ENCODE data around the gene PTK6.
A peak's percentile ranks its signal among the peaks of the same experiment; 100 is the strongest.

PTK6 gene

DNA sequence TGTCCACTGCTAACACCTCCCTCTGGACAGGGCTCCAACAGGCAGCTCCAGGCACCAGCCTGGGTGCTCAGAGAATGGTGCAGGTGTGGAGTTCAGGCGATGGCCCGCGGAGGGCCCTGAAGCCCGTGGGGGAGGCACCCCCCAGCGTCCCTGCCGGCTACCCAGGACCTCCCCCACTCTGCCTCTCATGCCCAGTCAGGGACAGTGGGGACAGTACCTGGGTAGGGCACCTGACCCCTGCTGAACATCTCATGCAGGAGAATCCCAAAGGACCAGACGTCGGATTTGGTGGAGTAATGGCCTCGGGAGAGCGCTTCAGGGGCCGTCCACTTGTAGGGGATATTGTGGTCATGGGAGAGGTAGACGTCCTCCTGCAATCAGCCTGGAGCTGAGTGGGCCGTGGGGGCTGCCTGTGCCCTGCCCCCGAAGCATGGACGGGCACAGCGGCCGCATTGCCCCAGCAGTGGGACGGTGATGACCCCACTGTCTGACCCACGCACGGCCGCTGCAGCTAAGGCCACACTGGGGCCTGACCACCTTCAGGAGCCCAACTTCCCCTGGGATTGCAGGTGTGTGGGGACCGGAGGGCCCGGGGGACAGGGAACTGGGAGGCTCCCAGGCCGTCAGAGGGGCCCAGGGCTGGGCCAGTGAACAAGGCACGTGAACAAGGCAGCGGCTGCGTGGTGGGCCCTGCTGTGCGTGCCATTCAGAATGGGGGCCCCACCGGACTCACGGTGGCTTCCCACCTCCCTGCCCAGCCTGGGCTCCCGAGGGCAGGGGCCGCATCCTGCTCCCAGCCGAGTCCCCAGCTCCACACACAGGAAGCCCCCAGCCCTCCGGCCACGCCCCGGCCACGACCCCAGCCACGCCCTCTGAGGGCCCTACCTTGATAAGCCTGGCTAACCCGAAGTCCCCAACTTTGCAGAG lies 7.1 kb downstream of the PTK6 start:
- H3K27ac ChIP-seq (ENCODE audit: low read length) = no peak overlapping the region
- no peaks in the 10 kb centered on the region for H3K27me3 ChIP-seq (ENCODE audit: low read depth, low read length)

DNA sequence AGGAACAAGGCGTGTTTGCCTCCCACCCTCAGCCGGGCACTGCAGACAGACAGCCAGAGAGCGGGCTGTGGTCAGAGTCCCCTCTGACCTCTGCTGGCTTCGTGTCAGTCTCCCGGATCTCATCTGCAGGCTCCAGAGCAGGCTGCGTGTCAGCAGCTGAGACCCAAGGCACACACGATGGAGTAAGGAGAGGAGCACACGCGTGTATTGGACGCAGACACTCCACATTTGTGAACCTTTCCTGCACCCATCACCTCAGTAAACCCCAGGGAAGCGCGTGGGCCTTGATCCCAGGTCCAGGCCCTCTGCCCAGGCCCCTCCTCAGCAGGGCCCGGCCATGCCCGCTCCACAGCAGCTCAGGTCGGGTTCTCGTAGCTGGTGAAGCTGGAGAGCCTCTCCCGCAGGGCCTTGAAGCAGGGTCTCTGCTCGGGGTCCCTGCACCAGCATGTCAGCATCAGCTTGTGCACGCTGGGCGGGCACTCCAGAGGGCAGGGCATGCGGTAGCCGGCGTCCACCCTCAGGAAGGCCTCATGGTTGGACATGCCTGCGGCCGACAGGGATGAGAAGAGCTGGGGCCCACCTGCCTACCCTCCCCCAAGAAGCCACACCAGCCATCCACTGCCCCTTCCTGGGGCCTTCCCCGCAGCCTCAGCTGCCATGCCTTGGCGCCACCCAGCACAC lies 7.9 kb downstream of the PTK6 start:
- no peak overlapping the region for H3K4me3 ChIP-seq (ENCODE audit: low read depth in 1 of 2, low read length in 2 of 2)
- no peak overlapping the region for H3K27ac ChIP-seq (ENCODE audit: low read length)
- no peaks in the 10 kb centered on the region for H3K9me3 ChIP-seq (ENCODE audit: control insufficient read depth in 1 of 2, low read length in 2 of 2)
- H3K36me3 ChIP-seq (ENCODE audit: control insufficient read depth in 1 of 2, insufficient read depth in 2 of 2, low read length in 2 of 2) = no peaks in the 10 kb centered on the region
- no peaks in the 10 kb centered on the region for H3K27me3 ChIP-seq (ENCODE audit: low read depth, low read length)
- H3K4me1 ChIP-seq (ENCODE audit: control insufficient read depth in 1 of 2, insufficient read depth in 2 of 2, low read length in 2 of 2) = no peaks in the 10 kb centered on the region

More for the DNA sequence above, 7.1 kb downstream of the PTK6 start:
- H3K4me3 ChIP-seq (ENCODE audit: low read depth in 1 of 2, low read length in 2 of 2) = no peak overlapping the region
- H3K4me1 ChIP-seq (ENCODE audit: control insufficient read depth in 1 of 2, insufficient read depth in 2 of 2, low read length in 2 of 2) = no peaks in the 10 kb centered on the region
- H3K9me3 ChIP-seq (ENCODE audit: control insufficient read depth in 1 of 2, low read length in 2 of 2) = no peaks in the 10 kb centered on the region
- H3K36me3 ChIP-seq (ENCODE audit: control insufficient read depth in 1 of 2, insufficient read depth in 2 of 2, low read length in 2 of 2) = no peaks in the 10 kb centered on the region

DNA sequence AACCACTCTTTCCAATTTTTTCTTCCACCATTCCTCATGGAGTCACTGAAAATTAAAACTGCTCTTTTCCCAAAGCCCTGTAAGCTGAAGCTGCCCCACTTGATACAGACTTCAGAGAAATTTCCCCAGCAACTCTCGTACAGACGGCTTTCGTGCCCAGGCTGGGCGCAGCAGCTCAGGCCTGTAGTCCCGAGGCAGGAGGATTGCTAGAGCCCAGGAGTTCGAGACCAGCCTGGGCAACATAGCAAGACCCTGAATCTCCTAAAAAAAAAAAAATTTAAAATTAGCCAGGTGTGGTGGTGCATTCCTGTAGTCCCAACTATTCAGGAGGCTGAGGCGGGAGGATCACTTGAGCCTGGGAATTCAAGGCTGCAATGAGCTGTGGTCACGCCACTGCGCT lies 10.0 kb downstream of the PTK6 start:
- no peaks in the 10 kb centered on the region for H3K27me3 ChIP-seq (ENCODE audit: low read depth, low read length)
- no peak overlapping the region for H3K27ac ChIP-seq (ENCODE audit: low read length)
- no peaks in the 10 kb centered on the region for H3K9me3 ChIP-seq (ENCODE audit: control insufficient read depth in 1 of 2, low read length in 2 of 2)
- no peak overlapping the region for H3K4me3 ChIP-seq (ENCODE audit: low read depth in 1 of 2, low read length in 2 of 2)
- H3K36me3 ChIP-seq (ENCODE audit: control insufficient read depth in 1 of 2, insufficient read depth in 2 of 2, low read length in 2 of 2) = peaks cover 0 to 6% of the 10 kb centered on the region in 2 donors
- peaks cover 0 to 5% of the 10 kb centered on the region in 2 donors for H3K4me1 ChIP-seq (ENCODE audit: control insufficient read depth in 1 of 2, insufficient read depth in 2 of 2, low read length in 2 of 2)

DNA sequence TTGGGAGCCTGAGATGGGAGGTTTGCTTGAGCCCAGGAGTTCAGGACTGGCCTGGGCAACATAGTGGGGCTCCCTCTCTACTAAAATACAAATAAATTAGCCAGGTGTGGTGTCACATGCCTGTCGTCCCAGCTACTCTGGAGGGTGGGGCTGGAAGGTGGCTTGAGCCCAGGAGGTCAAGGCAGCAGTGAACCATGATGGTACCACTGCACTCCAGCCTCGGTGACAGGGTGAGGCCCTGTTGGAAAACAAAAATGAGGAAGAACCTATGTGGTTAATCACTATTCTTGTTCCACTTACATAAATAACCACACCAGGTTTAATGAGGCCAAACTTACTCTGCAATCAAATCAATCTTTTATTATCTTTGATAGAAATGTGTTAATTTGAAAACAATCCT lies 11.2 kb downstream of the PTK6 start:
- Histone ChIP-seq H3K36me3 (ENCODE audit: control insufficient read depth in 1 of 2, insufficient read depth in 2 of 2, low read length in 2 of 2) (peaks cover 0 to 6% of the 10 kb centered on the region in 2 donors), H3K4me1 (ENCODE audit: control insufficient read depth in 1 of 2, insufficient read depth in 2 of 2, low read length in 2 of 2) (peaks cover 0 to 14% of the 10 kb centered on the region in 2 donors), H3K27ac (ENCODE audit: low read length) (no peak overlapping the region), H3K27me3 (ENCODE audit: low read depth, low read length) (no peaks in the 10 kb centered on the region), H3K9me3 (ENCODE audit: control insufficient read depth in 1 of 2, low read length in 2 of 2) (no peaks in the 10 kb centered on the region), H3K4me3 (ENCODE audit: low read depth in 1 of 2, low read length in 2 of 2) (no peak overlapping the region)

DNA sequence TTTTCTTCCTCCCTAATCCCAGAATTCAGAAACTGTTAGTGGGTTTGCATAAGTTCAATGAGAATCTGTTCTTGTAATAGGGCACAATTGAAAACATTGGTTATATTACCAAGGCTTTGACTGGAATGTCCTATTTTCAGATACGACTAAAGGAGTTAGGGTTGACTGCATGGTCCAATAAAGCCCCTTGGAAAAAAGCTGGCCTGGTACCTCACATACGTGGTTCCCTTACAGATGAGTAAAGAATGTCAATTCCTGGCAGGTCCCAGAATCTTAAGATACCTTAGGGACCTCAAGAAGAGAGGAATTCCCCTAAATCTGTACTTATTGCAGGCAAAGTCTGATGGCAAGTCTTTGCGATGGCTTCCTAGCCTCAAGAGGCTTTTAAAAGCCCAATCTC lies 12.0 kb downstream of the PTK6 start:
- Histone ChIP-seq H3K36me3 (ENCODE audit: control insufficient read depth in 1 of 2, insufficient read depth in 2 of 2, low read length in 2 of 2) (peaks cover 0 to 6% of the 10 kb centered on the region in 2 donors), H3K4me3 (ENCODE audit: low read depth in 1 of 2, low read length in 2 of 2) (no peak overlapping the region), H3K27me3 (ENCODE audit: low read depth, low read length) (no peaks in the 10 kb centered on the region), H3K9me3 (ENCODE audit: control insufficient read depth in 1 of 2, low read length in 2 of 2) (no peaks in the 10 kb centered on the region), H3K4me1 (ENCODE audit: control insufficient read depth in 1 of 2, insufficient read depth in 2 of 2, low read length in 2 of 2) (peaks cover 0 to 14% of the 10 kb centered on the region in 2 donors), H3K27ac (ENCODE audit: low read length) (no peak overlapping the region)

DNA sequence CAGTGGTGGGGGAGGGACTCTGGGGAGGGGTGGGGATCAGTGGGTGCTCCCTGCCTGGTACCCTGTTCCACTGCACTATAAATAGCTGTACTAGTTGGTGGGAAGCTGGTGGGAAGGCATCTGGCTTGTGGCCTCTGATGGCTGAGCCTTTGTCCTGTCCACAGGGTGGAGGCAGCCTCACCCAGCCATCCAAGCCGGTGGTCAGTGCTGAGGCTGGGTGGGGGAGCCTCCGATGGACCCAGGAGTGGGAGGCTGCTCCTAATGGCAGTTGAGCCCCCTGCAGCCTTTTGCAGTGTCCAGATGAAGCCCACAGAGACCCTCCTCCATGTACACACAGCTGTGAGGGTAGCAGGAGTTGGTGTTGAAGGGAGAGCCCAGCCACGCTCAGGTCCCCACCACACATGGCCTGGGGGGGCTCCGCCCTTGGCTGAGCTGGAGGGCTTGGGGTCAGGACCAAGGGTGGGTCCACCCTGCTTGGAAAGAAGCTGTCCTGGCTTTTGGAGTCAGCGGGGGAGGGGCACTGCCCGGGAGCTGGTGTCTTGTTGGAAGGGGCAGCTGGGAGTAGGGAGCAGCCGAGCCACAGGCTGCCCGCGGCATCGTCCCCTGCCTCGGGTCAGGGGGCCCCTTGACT lies 14.1 kb downstream of the PTK6 start:
- Histone ChIP-seq H3K36me3 (ENCODE audit: control insufficient read depth in 1 of 2, insufficient read depth in 2 of 2, low read length in 2 of 2) (peaks cover 0 to 6% of the 10 kb centered on the region in 2 donors), H3K27me3 (ENCODE audit: low read depth, low read length) (peaks cover 4% of the 10 kb centered on the region), H3K9me3 (ENCODE audit: control insufficient read depth in 1 of 2, low read length in 2 of 2) (no peaks in the 10 kb centered on the region), H3K27ac (ENCODE audit: low read length) (no peak overlapping the region), H3K4me1 (ENCODE audit: control insufficient read depth in 1 of 2, insufficient read depth in 2 of 2, low read length in 2 of 2) (peaks cover 0 to 17% of the 10 kb centered on the region in 2 donors), H3K4me3 (ENCODE audit: low read depth in 1 of 2, low read length in 2 of 2) (peak overlapping the region in 1 of 2 donors; percentile 19)

DNA sequence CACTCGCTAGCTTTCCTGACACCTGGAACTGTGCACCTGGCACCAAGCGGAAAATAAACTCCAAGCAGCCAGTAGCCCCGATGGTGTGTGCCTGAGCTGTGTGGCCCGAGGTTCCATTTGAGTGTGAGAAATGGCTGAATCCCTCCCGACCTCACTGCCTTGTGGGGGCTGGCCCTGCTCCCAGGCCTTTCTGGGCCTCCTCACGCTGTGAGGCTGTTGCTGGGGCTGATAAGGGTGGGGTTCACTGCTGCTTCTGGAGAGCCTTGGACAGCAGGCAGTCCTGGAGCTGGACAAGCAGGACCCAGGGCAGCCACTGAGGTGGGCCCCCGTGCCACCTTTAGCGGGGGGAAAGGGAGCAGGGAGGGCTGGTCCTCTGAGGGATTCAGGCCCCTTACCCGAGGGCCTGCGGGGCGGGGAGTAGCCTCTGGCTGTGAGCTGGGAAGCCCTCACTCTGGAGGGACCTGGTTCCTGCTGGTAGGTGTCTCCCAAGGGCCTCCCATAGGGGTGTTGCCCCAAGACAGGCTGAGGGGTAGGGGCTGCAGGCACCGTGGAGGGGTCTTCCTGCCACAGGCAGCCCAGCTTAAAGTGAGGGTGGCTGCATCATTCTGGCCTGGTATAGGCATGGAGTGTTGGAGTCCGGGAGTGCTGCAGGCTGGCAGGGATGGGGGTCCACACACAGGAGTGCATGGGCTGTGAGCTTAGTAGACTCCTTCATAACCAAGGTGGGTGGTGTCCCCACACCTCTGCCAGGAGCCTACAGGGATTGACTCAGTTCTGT lies 14.9 kb downstream of the PTK6 start:
- Histone ChIP-seq H3K9me3 (ENCODE audit: control insufficient read depth in 1 of 2, low read length in 2 of 2) (no peaks in the 10 kb centered on the region), H3K36me3 (ENCODE audit: control insufficient read depth in 1 of 2, insufficient read depth in 2 of 2, low read length in 2 of 2) (peaks cover 0 to 6% of the 10 kb centered on the region in 2 donors), H3K27me3 (ENCODE audit: low read depth, low read length) (peaks cover 4% of the 10 kb centered on the region), H3K4me3 (ENCODE audit: low read depth in 1 of 2, low read length in 2 of 2) (peak overlapping the region in 1 of 2 donors; percentile 2), H3K27ac (ENCODE audit: low read length) (no peak overlapping the region), H3K4me1 (ENCODE audit: control insufficient read depth in 1 of 2, insufficient read depth in 2 of 2, low read length in 2 of 2) (peaks cover 0 to 17% of the 10 kb centered on the region in 2 donors)

DNA sequence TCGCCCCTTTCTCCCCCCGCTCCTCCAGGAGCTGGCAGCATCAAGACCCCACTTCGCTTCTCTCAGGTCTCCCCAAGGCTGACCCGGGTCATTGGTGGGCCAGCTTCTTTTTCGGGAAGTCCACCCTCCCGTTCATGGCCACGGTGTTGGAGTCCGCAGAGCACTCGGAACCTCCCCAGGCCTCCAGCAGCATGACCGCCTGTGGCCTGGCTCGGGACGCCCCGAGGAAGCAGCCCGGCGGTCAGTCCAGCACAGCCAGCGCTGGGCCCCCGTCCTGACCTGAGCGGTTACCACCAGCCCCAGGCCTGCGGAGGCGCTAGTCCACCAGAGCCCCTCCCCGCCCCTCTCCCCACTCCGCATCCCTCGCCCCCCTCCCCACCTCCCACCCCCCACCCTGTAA lies 15.6 kb downstream of the PTK6 start:
- H3K4me3 ChIP-seq (ENCODE audit: low read depth in 1 of 2, low read length in 2 of 2) = peak overlapping the region; percentile 74 to 89
- peaks cover 0 to 6% of the 10 kb centered on the region in 2 donors for H3K36me3 ChIP-seq (ENCODE audit: control insufficient read depth in 1 of 2, insufficient read depth in 2 of 2, low read length in 2 of 2)
- peaks cover 4% of the 10 kb centered on the region for H3K27me3 ChIP-seq (ENCODE audit: low read depth, low read length)
- H3K4me1 ChIP-seq (ENCODE audit: control insufficient read depth in 1 of 2, insufficient read depth in 2 of 2, low read length in 2 of 2) = peaks cover 0 to 17% of the 10 kb centered on the region in 2 donors
- peak overlapping the region; percentile 72 for H3K27ac ChIP-seq (ENCODE audit: low read length)
- no peaks in the 10 kb centered on the region for H3K9me3 ChIP-seq (ENCODE audit: control insufficient read depth in 1 of 2, low read length in 2 of 2)

DNA sequence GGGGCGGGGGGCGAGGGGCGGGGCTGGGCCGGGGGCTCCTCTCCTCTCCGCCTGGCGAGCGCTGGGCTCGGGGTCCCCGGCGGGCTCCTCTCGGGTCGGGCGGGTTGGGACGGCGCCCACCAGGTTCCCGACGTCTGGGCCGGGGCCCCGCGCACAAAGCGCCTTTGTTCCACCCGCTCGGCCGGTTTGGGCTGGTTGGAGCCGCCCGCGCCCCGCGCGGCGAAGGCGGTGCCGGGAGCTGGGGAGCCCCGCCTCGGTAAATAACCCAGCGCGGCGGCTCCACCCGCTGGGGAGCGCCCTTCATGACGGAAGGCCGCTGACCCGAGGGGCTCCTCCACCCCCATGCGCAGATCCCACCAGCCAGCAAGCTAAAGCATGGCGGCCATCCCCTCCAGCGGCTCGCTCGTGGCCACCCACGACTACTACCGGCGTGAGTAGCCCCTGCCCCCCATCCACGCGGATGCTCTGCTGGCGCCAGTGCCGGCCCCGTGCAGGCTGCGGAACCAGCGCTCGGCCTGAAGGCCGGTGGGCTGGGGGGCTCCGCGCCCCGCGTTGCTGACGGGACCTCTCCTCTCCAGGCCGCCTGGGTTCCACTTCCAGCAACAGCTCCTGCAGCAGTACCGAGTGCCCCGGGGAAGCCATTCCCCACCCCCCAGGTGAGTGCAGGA lies 16.1 kb downstream of the PTK6 start:
- H3K4me3 ChIP-seq (ENCODE audit: low read depth in 1 of 2, low read length in 2 of 2) = peak overlapping the region; percentile 74 to 89
- peak overlapping the region; percentile 72 for H3K27ac ChIP-seq (ENCODE audit: low read length)
- no peaks in the 10 kb centered on the region for H3K9me3 ChIP-seq (ENCODE audit: control insufficient read depth in 1 of 2, low read length in 2 of 2)
- H3K4me1 ChIP-seq (ENCODE audit: control insufficient read depth in 1 of 2, insufficient read depth in 2 of 2, low read length in 2 of 2) = peaks cover 0 to 17% of the 10 kb centered on the region in 2 donors
- peaks cover 0 to 6% of the 10 kb centered on the region in 2 donors for H3K36me3 ChIP-seq (ENCODE audit: control insufficient read depth in 1 of 2, insufficient read depth in 2 of 2, low read length in 2 of 2)
- peaks cover 4% of the 10 kb centered on the region for H3K27me3 ChIP-seq (ENCODE audit: low read depth, low read length)

DNA sequence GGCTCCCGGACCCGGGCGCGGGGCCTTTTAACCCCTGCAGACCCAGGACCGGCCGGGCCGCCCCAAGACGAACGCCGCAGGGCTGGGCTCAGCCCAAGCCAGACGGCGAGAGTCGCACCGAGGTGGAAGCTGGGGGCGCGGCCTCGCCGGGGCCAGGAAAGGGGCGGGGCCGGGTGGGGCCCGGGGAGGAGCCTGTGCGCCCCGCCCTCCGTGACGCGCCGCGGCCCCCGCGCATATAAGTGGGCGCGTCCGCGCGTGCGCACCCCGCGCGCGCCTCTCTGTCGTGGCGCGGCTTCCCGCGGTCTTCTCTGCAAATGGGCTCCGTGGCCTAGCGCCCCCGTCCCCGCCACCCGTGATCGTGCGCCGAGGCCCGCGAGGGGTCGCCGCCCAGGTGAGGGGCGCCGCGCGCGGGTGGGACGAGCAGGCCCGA lies 16.7 kb downstream of the PTK6 start, which contains the start of gene PPDPF:
Gene PPDPF, plus strand, starts transcription at position 262 of the 430 bp plus-strand sequence. CDS start 544 bp downstream, outside the sequence.
- peak within 1 kb of the TSS; percentile 72 for H3K27ac ChIP-seq (ENCODE audit: low read length)
- peaks cover 0 to 17% of the 10 kb centered on the region in 2 donors for H3K4me1 ChIP-seq (ENCODE audit: control insufficient read depth in 1 of 2, insufficient read depth in 2 of 2, low read length in 2 of 2)
- peak within 1 kb of the TSS; percentile 74 to 89 for H3K4me3 ChIP-seq (ENCODE audit: low read depth in 1 of 2, low read length in 2 of 2)
- H3K27me3 ChIP-seq (ENCODE audit: low read depth, low read length) = peaks cover 4% of the 10 kb centered on the region
- H3K9me3 ChIP-seq (ENCODE audit: control insufficient read depth in 1 of 2, low read length in 2 of 2) = no peaks in the 10 kb centered on the region
- peaks cover 0 to 6% of the 10 kb centered on the region in 2 donors for H3K36me3 ChIP-seq (ENCODE audit: control insufficient read depth in 1 of 2, insufficient read depth in 2 of 2, low read length in 2 of 2)
